ENCODE data around the gene SLC38A10.
A peak's percentile ranks its signal among the peaks of the same experiment; 100 is the strongest.

Gene SLC38A10

DNA sequence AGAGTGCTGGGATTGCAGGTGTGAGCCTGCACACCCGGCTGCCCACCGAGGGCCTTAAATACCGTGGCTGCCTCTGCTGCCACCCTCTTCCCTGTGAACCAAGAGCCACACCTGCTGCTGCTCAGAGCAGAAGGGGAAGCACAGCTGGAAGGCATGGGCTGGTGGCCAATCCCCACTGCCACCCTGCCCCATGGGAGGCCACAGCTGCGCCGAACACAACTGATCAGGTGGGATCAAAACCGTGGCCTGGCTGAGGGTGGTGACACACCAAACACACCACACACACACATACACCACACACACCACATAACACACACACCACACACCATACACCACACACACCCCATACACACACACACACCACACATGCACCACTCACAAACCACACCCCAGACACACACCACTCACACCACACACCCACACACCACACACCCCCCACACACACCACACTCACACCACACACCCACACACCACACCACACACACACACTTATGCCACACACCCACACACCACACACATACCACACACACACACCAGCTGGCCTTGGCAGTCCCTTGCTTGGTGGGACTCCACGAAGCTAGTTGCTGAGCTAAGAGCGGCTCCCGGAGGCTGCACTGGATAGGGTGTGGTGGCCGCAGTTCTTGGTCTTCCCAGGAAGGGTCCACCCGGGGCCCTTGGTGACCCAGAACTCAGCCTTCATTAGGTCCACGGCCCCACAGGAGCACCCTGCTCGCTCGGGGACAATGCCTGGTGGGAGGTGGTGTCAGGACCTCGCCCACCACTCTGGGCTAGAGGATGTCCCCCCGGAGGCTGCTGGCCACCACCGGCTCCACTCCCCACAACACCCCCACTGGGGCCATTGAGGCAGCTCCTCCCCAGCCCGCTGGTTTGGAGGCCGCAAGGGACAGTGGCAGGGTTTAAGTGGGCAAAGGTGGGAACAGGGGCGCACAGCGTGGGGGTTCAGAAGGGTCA is 87.2 kb downstream of the SLC38A10 start:
- DNase-seq (ENCODE audit: low spot score): no peak

DNA sequence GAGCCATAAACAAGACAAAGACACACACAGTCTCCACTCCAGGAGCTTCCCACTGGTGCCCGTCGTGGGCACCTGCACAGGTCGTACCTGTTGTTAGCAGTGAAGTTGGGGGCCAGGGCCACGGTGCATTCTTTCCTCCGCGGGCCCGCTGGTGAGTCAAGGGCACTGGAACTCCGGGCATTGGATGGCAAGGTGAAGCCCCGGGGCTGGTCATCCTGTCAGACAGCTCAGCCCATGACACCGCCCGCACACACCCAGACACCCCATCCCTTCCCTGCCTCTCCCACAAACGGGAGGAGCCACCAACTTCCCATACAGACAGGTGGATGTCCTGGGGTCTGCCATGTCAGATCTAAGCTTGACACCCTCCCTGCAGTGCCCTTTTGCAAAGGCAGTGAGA is 88.5 kb downstream of the SLC38A10 start:
- no peak for DNase-seq (ENCODE audit: low spot score)

DNA sequence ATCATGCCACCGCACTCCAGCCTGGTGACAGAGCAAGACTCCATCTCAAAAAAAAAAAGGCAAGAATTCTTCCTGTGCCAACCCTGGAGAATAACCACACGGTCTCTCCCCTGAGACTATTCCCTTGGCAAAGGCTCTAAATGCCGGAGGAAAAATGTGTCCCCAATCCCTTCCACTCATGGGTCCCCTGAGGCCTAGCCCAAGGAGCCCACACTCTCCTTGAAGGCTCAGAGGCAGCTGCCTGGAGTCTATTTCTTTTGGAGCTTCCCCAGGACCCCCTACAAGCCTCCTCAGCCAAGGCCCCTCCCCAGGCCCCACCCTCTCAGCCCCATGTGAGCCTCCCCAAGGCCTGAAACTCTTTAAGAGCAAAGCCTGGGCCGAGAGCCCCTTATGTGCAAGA is 88.9 kb downstream of the SLC38A10 start:
- no peak for DNase-seq (ENCODE audit: low spot score)

DNA sequence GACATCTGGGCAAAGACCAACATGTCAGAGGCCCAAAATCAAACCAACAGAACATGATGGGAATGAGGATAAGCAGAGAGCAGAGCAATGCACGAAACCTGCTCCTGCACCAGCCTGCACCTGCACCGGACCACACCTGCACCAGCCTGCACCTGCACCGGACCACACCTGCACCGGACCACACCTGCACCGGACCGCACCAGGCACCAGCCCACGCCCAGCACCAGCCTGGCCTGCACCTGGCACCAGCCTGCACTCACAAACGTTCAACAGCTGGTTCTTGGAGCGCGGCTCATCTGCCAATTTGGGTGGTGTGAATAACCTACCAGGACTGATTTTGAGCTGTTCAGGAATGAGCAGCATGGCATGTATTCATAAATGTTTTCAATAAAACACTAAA is 90.5 kb downstream of the SLC38A10 start:
- no peak for DNase-seq (ENCODE audit: low spot score)

DNA sequence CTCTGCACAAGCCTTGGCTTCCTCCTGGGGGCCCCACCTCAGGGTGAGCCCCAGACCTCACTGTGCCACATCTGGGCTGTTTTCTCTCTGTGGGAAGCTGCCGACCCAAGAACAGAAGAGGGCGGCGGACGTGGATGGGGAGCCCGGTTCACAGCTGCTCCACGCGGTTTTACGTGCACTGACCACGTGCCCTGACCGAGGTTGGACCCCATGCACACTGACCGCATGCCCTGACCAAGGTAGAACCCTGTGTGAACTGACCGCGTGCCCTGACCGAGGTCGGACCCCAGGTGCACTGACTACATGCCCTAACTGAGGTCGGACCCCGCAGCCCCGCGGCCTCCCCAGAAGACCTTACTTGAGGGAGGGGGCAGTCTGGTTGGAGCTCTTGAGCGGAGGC is 92.0 kb downstream of the SLC38A10 start:
- no peak for DNase-seq (ENCODE audit: low spot score)

DNA sequence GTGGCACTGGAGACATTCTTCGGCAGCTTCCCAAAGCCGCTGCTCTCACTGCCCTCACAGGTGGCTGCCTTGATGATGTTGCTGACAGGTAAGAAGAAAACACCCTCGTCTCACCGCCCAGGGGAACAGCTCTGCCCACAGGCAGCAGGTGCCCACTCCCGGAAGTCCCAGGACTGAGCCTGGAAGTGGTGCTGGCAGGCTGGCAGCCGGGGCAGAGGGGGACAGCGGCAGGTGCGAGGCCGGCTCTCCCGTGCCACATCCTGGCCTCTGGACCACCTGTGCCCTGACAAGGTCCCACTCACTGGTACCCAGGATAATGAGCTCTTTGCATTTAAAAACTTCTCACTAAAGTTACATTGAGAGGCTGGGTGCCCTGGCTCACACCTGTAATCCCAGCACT is 92.8 kb downstream of the SLC38A10 start:
- DNase-seq (ENCODE audit: low spot score): no peak

DNA sequence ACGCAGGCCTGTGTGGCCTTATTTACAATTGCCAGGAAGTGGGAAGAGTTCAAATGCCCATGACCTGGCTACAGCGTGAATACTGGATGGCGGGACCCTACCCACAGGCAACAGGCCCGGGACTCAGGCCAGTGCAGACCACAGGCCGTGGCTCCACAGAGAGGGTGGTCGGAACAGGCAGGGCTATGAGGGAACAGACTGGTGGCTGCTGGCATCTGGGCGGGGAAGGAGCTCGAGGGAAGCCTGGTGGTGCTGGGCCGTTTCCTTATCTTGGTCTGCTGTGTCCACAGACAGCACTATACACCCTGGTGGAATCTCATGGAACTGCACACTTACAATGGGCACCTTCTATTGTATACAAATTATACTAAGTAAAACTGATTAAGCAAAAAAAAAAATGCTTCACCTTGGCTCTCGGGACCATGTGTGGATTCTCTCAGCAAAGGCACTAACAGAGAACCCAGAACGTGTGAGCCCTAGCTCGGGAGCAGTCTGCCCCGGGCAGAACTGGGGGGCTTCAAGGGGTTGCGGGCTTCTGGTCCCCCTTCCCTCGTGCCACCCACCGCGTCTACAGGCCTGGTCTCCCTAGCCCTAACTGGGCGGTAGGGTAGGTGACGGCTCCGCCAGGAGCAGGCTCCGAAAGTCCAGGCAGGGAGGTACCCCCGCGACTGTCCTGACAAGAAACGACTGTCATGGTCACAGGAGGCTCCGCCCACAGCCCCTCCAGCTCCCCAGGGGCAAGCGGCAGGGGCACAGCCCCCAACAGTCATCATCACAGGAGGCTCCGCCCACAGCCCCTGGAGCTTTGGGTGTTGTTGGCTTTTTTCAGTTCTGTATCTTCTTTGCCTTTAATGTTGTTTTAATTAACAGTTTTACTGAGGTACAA is 94.2 kb downstream of the SLC38A10 start:
- peak; percentile 88 for DNase-seq (ENCODE audit: low spot score)

DNA sequence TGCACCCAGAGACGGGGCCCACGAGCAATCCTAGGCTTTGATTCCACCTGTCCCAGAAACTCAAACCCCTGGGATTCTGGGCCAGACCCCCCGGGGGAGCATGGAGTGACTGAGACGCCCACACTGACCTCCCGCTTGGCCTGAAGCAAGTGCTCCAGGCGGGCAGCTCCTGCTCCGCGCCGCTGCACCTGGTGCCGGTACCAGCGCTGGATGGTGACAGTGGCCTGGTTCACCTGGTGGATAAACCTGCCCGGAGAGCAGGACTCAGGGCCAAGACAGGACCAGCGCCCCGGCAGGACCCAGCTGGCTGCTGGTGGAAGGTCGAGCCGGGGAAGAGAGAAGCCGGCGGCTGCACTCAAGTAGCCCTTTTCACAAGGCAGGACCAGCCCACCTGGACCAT is 94.9 kb downstream of the SLC38A10 start:
- no peak for DNase-seq (ENCODE audit: low spot score)

DNA sequence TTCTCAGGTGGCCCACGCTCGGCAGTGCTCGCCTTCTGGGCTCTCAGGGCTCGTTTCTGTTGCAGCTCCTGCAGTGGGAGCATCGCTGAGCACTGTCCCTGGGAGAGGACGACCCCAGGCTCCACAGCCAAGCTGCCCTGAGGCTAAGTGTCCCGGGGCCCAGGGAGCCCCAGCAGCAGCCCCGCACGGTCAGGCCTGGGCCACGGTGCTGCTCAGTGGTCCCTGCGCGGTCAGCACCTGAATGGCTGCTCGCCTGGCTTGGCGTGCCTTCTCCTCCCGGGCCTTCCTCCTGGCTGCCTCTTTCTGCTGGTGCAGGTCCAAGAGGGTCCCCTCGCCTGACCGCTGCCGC is 95.7 kb downstream of the SLC38A10 start:
- DNase-seq (ENCODE audit: low spot score): no peak

DNA sequence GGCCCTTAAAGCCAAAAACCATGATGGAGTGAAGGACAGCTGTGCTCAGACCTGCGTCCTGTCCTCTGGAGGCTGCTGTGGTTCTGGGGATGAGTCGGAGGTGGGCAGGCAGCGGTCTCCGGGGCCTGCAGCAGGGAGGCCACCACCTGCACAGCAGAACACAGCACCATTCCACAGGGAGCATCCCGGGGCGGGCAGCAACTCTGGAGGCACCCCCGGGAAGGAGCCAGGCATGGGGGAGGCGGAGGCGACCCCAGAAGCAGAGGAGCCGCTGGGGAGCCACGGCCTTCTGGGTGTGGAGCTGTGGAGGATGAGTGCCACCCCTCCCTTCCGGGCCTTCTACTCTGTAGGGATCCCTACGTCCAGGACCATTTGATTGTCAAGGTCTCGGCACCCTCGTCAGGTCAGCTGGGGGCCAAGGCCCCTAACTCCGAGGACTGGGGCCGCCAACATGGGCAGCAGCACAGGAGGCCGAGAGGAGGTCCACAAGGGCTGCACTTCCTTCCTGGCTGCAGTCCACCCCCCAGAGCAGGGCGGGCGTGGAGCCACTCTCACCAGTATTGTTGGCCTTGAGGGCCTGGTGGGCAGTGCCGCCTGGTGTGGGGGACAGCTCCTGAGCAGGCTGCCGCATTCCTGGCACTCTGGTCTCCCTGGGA is 96.2 kb downstream of the SLC38A10 start:
- no peak for DNase-seq (ENCODE audit: low spot score)

DNA sequence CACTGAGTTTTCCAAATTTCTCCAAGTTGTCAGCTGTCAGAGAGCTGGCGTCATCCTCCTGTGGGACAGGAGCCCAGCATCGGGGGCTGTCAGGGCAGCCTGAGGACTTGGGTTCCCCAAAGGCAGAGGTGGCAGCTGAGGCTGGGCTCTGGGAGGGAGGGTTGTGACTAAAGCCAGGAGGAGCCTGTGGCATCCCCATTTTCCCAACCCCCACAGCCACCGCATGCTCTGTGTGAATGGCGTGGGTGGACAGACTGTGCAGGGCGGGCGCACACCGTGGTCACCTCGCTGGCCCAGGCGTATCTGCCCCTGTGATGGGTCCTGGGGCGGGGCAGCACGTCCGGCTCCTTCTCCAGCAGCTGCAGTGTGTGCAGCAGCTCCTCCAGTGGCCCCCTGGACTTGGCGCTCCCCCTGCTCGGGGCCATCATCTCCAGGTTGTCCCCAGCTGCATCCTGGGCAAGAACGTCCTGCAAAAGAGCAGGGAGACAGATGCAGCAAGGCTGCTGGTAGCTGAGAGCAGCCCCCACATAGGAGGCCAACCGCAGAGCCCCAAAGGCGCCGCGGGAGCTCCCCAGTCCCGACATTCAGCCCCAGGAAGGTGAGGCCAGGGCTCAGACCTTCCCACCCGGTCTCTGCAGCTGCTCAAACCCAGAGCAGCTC is 97.1 kb downstream of the SLC38A10 start:
- DNase-seq (ENCODE audit: low spot score): no peak

DNA sequence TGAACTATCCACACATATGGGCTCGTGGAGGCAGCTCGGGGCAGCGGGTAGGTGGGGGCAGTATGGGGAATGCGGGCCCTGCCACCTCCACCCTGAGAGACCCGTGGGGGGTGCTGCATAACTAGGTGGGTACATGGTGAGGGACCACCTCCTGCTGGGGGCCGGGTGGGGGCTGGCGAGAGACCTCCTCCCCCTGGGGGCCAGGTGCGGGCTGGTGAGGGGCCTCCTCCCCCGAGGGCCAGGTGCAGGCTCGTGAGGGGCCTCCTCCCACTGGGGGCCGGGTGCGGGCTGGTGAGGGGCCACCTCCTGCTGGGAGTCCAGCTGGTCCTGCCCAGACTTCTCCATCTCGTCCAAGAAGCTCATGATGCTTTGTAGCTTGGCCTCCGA is 97.7 kb downstream of the SLC38A10 start:
- DNase-seq (ENCODE audit: low spot score): no peak

DNA sequence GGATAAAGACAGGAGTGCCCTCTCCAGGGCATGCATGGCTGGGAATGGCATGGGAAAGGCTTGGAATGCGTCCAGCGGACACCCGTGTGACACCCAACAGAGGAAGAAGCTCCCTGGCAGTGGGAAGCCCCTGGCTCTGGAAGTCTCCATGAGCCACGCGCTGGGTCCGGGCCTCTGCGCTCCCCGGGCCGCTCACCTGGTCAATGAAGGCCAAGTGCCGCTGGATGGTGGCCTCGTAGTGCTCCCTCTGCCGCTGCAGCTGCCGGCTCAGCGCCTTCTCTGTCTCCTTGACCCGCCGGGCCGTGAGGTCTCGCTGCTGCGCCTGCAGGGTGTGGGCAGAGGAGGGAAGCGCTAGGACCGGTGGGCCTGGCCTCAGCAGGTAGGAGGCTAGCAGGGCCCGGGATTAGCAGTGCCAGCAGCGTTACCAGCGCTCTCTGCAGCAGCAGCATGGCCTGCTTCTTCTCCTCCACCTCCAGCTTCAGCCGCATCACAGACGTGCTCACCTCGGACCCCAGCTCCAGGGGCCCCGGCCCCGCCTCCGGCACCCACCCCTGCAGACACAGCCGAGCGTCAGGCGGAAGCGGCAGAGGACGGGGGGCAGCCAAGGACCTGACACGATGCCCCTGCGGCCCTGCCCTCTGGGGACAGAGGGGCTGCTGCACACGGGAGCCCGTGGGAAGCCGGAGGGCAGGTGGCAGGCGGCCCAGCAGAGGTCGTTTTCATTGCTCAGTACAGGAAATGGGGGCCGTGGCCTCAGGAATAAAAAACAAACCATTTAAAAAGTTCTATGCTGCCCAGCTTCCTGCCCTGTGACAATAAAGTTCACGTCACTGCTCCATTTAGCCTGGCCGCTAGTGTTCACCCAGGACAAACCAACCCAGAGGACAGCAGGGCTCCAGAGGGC is 98.3 kb downstream of the SLC38A10 start:
- no peak for DNase-seq (ENCODE audit: low spot score)

DNA sequence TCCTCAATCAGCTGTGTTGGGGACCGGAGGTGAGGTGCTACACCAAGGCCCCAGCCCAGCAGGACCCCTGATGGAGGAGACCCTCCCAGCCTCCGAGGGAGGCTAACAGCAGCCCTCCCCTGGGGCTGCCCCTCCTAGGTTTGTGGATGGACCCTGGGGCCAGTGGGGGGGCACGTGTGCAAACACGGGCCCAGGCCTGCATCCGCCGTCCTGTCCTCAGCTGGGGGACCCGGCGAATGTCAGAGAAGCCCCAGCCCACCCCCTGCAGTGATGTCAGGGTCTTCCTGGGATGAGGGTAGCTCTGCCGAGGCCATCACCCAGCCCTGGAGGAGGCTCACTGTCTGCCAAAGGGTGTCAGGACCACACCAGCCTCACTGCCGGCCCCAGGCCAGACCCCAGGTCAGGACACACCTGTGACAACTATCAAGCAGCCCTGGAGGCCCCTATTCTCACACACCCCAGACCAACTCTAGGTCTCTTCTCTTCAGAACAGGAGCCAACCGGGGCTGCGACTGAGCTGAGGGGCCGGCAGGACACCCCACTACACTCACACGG is 99.1 kb downstream of the SLC38A10 start:
- no peak for DNase-seq (ENCODE audit: low spot score)
